HFFc6 (cell line): Measurements from ENCODE around the gene SUCO. TPM values are rescaled to one million over a fixed set of nuclear protein-coding genes. Genes with fewer than 3 reads are reported as not detected.

ENCODE experiments used
- DNase-seq: peaks from one replicate; pipeline ENCODE4 v3.0.0-alpha.2; 2018
- H3K27ac Mint-ChIP-seq: 2 replicates; pipeline ENCODE4 v1.8.0; 2020; ENCODE audit warnings: mild to moderate bottlenecking, mixed read lengths
- H3K27me3 Mint-ChIP-seq: 2 replicates; pipeline ENCODE4 v1.8.0; 2021; ENCODE audit warnings: mild to moderate bottlenecking, moderate library complexity, mixed read lengths; ENCODE audit not compliant: insufficient read depth
- H3K36me3 Mint-ChIP-seq: 2 replicates; pipeline ENCODE4 v1.8.0; 2021; ENCODE audit warnings: low read depth, mixed read lengths
- H3K4me1 Mint-ChIP-seq: 2 replicates; pipeline ENCODE4 v1.8.0; 2020; ENCODE audit warnings: low read depth, mixed read lengths
- H3K4me3 Mint-ChIP-seq: 2 replicates; pipeline ENCODE4 v1.8.0; 2020; ENCODE audit warnings: mild to moderate bottlenecking, moderate library complexity, mixed read lengths
- H3K9me3 Mint-ChIP-seq: 2 replicates; pipeline ENCODE4 v1.8.0; 2020; ENCODE audit warnings: mild to moderate bottlenecking, mixed read lengths
- total RNA-seq, 6 experiments: library from RNA; stranded (reverse); fragmentation: NEBNext Ultra II Directional; extraction: Animal tissue kit (Norgen Biotek cat#: 25700); gene quantifications; 2 replicates in 1 of 6; 3 replicates in 5 of 6; pipeline ENCODE4 v1.2.3, GENCODE V29; 2021
- TF ChIP-seq, protein P1 (sequence below): fragments of 200-600 bp; sonication (generic); IDR thresholded peaks from 2 replicates; pipeline ENCODE4 v1.5.0; 2021; ENCODE audit warnings: antibody characterized with exemption, mild to moderate bottlenecking

Gene SUCO
- total RNA-seq, 6 experiments from 2014 or later, result 33.9 to 45.2 (median 37.1) TPM

DNA sequence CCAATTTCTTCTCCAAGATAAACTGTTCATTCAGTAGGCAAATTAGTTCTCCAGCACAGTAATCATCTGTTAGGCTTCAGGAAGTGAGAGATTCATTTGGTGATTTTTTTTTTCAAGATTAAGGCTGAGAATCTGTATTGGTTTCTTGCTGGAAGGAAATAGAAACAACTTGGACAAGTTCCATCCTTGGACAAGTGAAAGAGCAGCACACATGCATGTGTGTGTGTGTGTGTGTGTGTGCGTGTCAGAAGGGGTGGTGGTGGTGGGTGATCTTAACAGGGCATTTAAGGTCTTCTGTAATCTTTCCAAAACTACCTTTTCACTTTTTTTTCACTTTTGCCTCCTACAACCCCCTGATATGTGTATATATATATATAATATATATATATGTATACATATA, 15.9 kb upstream of the SUCO start:
- Mint-ChIP-seq H3K27ac (no peak overlapping the region), H3K9me3 (no peaks in the 10 kb centered on the region), H3K4me1 (peaks cover 25% of the 10 kb centered on the region), H3K27me3 (no peaks in the 10 kb centered on the region; the same call in 1 of the 2 replicates), H3K4me3 (no peak overlapping the region), H3K36me3 (no peaks in the 10 kb centered on the region)
- no peak for DNase-seq
- TF ChIP-seq, protein P1, sequence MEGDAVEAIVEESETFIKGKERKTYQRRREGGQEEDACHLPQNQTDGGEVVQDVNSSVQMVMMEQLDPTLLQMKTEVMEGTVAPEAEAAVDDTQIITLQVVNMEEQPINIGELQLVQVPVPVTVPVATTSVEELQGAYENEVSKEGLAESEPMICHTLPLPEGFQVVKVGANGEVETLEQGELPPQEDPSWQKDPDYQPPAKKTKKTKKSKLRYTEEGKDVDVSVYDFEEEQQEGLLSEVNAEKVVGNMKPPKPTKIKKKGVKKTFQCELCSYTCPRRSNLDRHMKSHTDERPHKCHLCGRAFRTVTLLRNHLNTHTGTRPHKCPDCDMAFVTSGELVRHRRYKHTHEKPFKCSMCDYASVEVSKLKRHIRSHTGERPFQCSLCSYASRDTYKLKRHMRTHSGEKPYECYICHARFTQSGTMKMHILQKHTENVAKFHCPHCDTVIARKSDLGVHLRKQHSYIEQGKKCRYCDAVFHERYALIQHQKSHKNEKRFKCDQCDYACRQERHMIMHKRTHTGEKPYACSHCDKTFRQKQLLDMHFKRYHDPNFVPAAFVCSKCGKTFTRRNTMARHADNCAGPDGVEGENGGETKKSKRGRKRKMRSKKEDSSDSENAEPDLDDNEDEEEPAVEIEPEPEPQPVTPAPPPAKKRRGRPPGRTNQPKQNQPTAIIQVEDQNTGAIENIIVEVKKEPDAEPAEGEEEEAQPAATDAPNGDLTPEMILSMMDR, result no peak

DNA sequence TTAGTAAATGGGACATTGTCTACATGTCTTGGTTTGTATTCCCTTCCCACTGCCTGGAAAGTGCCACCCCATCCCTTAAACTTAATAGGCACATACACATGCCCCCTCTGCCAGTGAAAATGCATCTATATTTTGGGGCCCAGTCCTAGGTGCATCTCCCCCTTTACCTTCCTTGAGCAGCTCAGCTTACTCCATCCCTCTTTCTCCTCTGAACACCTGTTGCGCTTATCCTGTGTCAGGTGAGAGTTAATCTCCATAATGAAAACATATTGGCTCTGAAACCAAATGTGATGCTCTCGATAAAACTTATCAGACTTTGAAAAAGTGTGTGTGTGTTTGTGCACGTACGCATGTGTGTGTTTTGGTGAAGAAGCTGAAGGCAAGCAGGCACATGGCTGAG, 15.4 kb upstream of the SUCO start:
- peaks cover 21% of the 10 kb centered on the region for H3K4me1 Mint-ChIP-seq
- H3K36me3 Mint-ChIP-seq, result no peaks in the 10 kb centered on the region
- H3K4me3 Mint-ChIP-seq, result no peak overlapping the region

DNA sequence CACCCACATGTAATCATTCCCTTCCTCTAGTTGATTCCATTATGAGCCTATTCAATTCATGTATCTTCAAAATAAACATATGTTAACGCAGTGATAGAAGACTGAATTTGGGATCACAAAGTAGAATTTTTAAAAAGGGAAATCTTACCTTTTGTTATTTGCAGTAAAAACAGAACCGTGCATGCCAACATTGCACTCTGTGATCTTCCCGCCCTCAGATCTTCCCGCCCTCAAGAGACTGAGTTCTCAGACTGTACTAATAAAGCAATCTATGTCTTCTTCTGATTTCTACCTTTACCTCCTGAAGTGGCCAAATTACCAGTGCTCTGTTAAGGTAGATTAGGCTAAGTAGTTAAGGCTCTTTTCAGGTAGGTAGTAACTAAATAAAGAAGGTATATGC, 3.6 kb upstream of the SUCO start:
- no peak for DNase-seq

More for the DNA sequence above, 15.4 kb upstream of the SUCO start:
- no peaks in the 10 kb centered on the region for H3K9me3 Mint-ChIP-seq
- no peaks in the 10 kb centered on the region; the same call in none of the 2 replicates for H3K27me3 Mint-ChIP-seq
- TF ChIP-seq, protein P1, result no peak
- DNase-seq, result no peak
- H3K27ac Mint-ChIP-seq, result no peak overlapping the region

DNA sequence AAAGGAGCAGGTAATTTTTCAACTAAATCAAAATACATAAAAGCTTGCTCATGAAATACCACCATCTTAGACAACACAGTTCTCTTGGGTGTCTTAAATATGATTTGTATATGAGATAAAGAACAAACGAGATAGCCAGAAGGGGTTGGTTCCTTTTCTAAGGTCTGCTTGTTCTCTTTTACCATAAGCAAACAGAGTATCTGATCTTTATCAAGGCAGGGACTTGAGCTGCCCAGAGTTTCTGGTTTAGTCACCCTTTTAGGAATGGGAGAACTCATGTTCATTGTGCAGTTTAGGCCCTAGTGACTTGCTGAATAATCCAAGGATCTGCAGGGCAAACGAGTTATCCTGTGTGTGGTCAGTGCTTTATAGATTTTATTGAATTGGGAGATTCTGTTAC, 3.0 kb upstream of the SUCO start:
- peak overlapping the region; percentile 65 for H3K27ac Mint-ChIP-seq
- TF ChIP-seq, protein P1, result no peak
- no peak overlapping the region for H3K4me3 Mint-ChIP-seq
- H3K9me3 Mint-ChIP-seq, result no peaks in the 10 kb centered on the region
- peak; percentile 69 for DNase-seq
- H3K27me3 Mint-ChIP-seq, result no peaks in the 10 kb centered on the region; the same call in none of the 2 replicates
- peaks cover 5% of the 10 kb centered on the region; the same call in 1 of the 2 replicates for H3K36me3 Mint-ChIP-seq
- H3K4me1 Mint-ChIP-seq, result peaks cover 30% of the 10 kb centered on the region

More for the DNA sequence above, 3.6 kb upstream of the SUCO start:
- TF ChIP-seq, protein P1, result no peak
- Mint-ChIP-seq H3K27me3 (no peaks in the 10 kb centered on the region; the same call in none of the 2 replicates), H3K4me1 (peaks cover 24% of the 10 kb centered on the region), H3K4me3 (no peak overlapping the region), H3K27ac (no peak overlapping the region), H3K36me3 (peaks cover 5% of the 10 kb centered on the region; the same call in 1 of the 2 replicates), H3K9me3 (no peaks in the 10 kb centered on the region)

DNA sequence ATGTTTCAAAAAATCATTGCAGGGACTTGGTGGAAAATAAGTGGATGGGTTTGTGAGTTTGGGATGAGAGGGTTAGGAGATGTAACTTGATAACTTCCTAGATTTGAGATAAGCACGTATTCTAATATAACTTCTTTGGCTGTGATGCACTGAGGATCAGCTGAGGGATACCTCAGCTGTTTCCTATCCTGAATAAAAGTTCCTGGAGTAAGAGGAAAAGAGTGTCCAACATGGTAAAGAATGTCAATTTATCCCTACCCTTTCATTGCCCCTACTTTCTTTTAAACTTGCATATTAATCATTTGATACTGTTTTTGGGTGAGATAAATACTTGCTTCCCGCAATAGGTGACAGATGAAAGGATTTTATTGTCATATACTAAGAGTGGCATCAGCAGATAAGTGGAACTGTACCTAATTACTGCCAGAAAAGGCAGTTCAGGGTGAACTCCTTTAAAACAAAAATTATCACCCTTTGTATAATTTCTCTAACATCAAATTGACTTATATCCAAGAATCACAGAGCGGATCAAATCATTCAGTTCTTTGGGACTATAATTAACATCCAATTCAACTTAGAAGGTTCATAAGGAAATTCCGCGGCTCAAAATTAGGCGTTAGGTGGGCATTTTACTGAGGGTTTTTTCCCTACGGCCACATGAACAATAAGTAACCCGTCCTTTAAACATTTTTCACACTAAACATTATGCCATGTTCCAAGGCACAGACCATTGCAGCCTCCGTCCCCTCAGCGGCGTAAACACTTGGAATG, 1.4 kb upstream of the SUCO start:
- peak overlapping the region; percentile 98 for H3K27ac Mint-ChIP-seq
- H3K36me3 Mint-ChIP-seq, result peaks cover 5% of the 10 kb centered on the region; the same call in 1 of the 2 replicates
- no peaks in the 10 kb centered on the region for H3K9me3 Mint-ChIP-seq
- H3K4me1 Mint-ChIP-seq, result peaks cover 46% of the 10 kb centered on the region
- H3K27me3 Mint-ChIP-seq, result no peaks in the 10 kb centered on the region; the same call in none of the 2 replicates
- TF ChIP-seq, protein P1, result no peak
- no peak for DNase-seq
- H3K4me3 Mint-ChIP-seq, result peak overlapping the region; percentile 99
